SK-N-SH (cell line): ENCODE data around the gene PRMT7. TPM values are rescaled to one million over a fixed set of nuclear protein-coding genes. Genes with fewer than 3 reads are reported as not detected.

Experiments
- CTCF ChIA-PET: fragments of 300-600, 350-600 bp; formaldehyde crosslinking; extraction: SDS; loops from one replicate; lab custom pipeline; 2021; lab: Yijun Ruan, JAX
- POLR2A ChIA-PET: fragments of 350-600 bp; sonication (Branson Sonifier 250); formaldehyde crosslinking; extraction: SDS; loops from one replicate; lab custom pipeline; 2020; ENCODE audit warnings: antibody characterized with exemption, inconsistent platforms; lab: Yijun Ruan, JAX
- DNase-seq: peaks from one replicate; pipeline ENCODE4 v3.0.0; 2012
- H2AFZ ChIP-seq: fragments of 200-600 bp; sonication (generic); 2 replicates; pipeline ENCODE4 v1.8.1; 2016; ENCODE audit warnings: antibody characterized with exemption, mild to moderate bottlenecking, low read depth
- H3F3A ChIP-seq: fragments of 200-600 bp; sonication (generic); replicated peaks from 2 replicates; pipeline ENCODE3; 2016; ENCODE audit warnings: antibody characterized with exemption, mild to moderate bottlenecking; ENCODE audit not compliant: insufficient read depth
- H3K27ac ChIP-seq, 2 experiments: fragments of 200-500 bp in 1 of 2; fragments of 200-600 bp in 1 of 2; sonication (Bioruptor generic) in 1 of 2; sonication (generic), shearing (Covaris generic) in 1 of 2; 2 replicates each; pipeline versions ENCODE4 v1.5.1 to v1.6.1; 2014 to 2016; ENCODE audit warnings: low read depth in 2 of 2, inconsistent platforms in 1 of 2, low read length in 1 of 2, mild to moderate bottlenecking in 1 of 2, mixed read lengths in 1 of 2
- H3K27me3 ChIP-seq: fragments of 200-600 bp; sonication (generic), shearing (Covaris generic); 2 replicates; pipeline ENCODE4 v1.6.1; 2016; ENCODE audit warnings: mixed run types; ENCODE audit not compliant: insufficient read depth
- H3K36me3 ChIP-seq, 2 experiments: fragments of 200-500 bp in 1 of 2; fragments of 200-600 bp in 1 of 2; sonication (Bioruptor generic) in 1 of 2; sonication (generic) in 1 of 2; replicated peaks in 1 of 2; 2 replicates each; pipeline versions ENCODE3 to v1.5.1; 2014 to 2016; ENCODE audit warnings: low read length in 1 of 2, mild to moderate bottlenecking in 1 of 2; ENCODE audit not compliant: insufficient read depth in 2 of 2, control insufficient read depth in 1 of 2
- H3K4me1 ChIP-seq, 2 experiments: fragments of 200-500 bp in 1 of 2; fragments of 200-600 bp in 1 of 2; sonication (Bioruptor generic) in 1 of 2; sonication (generic), shearing (Covaris generic) in 1 of 2; 2 replicates each; pipeline versions ENCODE4 v1.5.1 to v1.6.1; 2014 to 2016; ENCODE audit warnings: low read depth in 1 of 2, low read length in 1 of 2, mixed run types in 1 of 2; ENCODE audit not compliant: insufficient read depth in 2 of 2, control insufficient read depth in 1 of 2
- H3K4me2 ChIP-seq: fragments of 200-600 bp; sonication (generic), shearing (Covaris generic); 2 replicates; pipeline ENCODE4 v1.6.1; 2017; ENCODE audit warnings: mixed run types
- H3K4me3 ChIP-seq, 2 experiments: fragments of 200-500 bp in 1 of 2; fragments of 200-600 bp in 1 of 2; sonication (Bioruptor generic) in 1 of 2; sonication (generic), shearing (Covaris generic) in 1 of 2; 2 replicates each; pipeline versions ENCODE4 v1.5.1 to v1.8.1; 2014 to 2016; ENCODE audit warnings: low read depth in 2 of 2, inconsistent platforms in 1 of 2, low read length in 1 of 2, mild to moderate bottlenecking in 1 of 2, mixed read lengths in 1 of 2, moderate library complexity in 1 of 2
- H3K79me2 ChIP-seq: fragments of 200-600 bp; sonication (generic); 2 replicates; pipeline ENCODE4 v1.8.1; 2017; ENCODE audit warnings: mild to moderate bottlenecking; ENCODE audit not compliant: insufficient read depth
- H3K9ac ChIP-seq: fragments of 200-600 bp; sonication (generic); 2 replicates; pipeline ENCODE4 v1.6.1; 2017; ENCODE audit warnings: mixed run types
- H3K9me2 ChIP-seq: fragments of 200-600 bp; sonication (generic); 2 replicates; pipeline ENCODE4 v1.6.1; 2017; ENCODE audit warnings: mixed run types
- H3K9me3 ChIP-seq: fragments of 200-600 bp; sonication (generic); 2 replicates; pipeline ENCODE4 v1.6.1; 2017; ENCODE audit warnings: mixed run types, mild to moderate bottlenecking, moderate library complexity
- H4K20me1 ChIP-seq: fragments of 200-600 bp; sonication (generic); 2 replicates; pipeline ENCODE4 v1.6.1; 2017; ENCODE audit warnings: mild to moderate bottlenecking, mixed run types; ENCODE audit not compliant: insufficient read depth
- FOXJ3 ChIP-seq: sonication (generic); formaldehyde crosslinking; IDR thresholded peaks from 2 replicates; pipeline ENCODE4 v1.5.1; 2020; ENCODE audit warnings: mild to moderate bottlenecking, missing genetic modification reagents
- FOXM1 ChIP-seq: IDR thresholded peaks from 2 replicates; pipeline ENCODE4 v1.4.0; 2012; ENCODE audit warnings: low read depth, mild to moderate bottlenecking
- GATA2 ChIP-seq: sonication (generic); formaldehyde crosslinking; IDR thresholded peaks from 2 replicates; pipeline ENCODE4 v1.5.0; 2020; ENCODE audit warnings: mild to moderate bottlenecking, missing genetic modification reagents
- MXI1 ChIP-seq: IDR thresholded peaks from 2 replicates; pipeline ENCODE4 v1.6.1; 2012; ENCODE audit warnings: mild to moderate bottlenecking, low read depth, low read length, improper control_type of control experiment
- NRF1 ChIP-seq: IDR thresholded peaks from 2 replicates; pipeline ENCODE4 v1.6.1; 2012; ENCODE audit warnings: low read depth, mild to moderate bottlenecking, low read length
- RCOR1 ChIP-seq: fragments of 150-350 bp; IDR thresholded peaks from 2 replicates; pipeline ENCODE4 v1.6.1; 2017; ENCODE audit warnings: antibody characterized with exemption, low read length
- SIN3A ChIP-seq: IDR thresholded peaks from 2 replicates; pipeline ENCODE4 v1.6.1; 2012; ENCODE audit warnings: low read depth, mild to moderate bottlenecking, low read length, moderate library complexity, borderline replicate concordance
- SMC3 ChIP-seq: IDR thresholded peaks from 2 replicates; pipeline ENCODE4 v1.6.1; 2012; ENCODE audit warnings: low read depth, low read length, improper control_type of control experiment
- TCF12 ChIP-seq: IDR thresholded peaks from 2 replicates; pipeline ENCODE4 v1.4.0; 2012
- TEAD4 ChIP-seq: IDR thresholded peaks from 2 replicates; pipeline ENCODE4 v1.4.0; 2012; ENCODE audit warnings: mild to moderate bottlenecking, borderline replicate concordance; ENCODE audit not compliant: insufficient read depth
- WGBS: methylation state at CpG from one replicate; pipeline ENCODE4 v1.1.6; 2017; ENCODE audit warnings: low lambda C conversion rate; 5-methylcytosine and 5-hydroxymethylcytosine counted together
- polyA plus RNA-seq, 3 experiments: library from polyadenylated mRNA; depleted of rRNA; stranded (reverse); fragments of >200 nt; gene quantifications; 2 replicates each; pipeline ENCODE4 v1.2.3, GENCODE V29; 2012
- TF ChIP-seq, protein P1 (sequence below): fragments of 150-350 bp; IDR thresholded peaks from 2 replicates; pipeline ENCODE4 v1.6.1; 2017; ENCODE audit warnings: antibody characterized with exemption, low read length, low read depth, borderline replicate concordance
- TF ChIP-seq, protein P2 (sequence below): fragments of 150-350 bp; IDR thresholded peaks from 2 replicates; pipeline ENCODE4 v1.6.1; 2016; ENCODE audit warnings: mild to moderate bottlenecking, low read depth, low read length

PRMT7 gene
- polyA plus RNA-seq, 1 of the 3 experiments (the other 2 are of a cell fraction) = 46.0 TPM

DNA sequence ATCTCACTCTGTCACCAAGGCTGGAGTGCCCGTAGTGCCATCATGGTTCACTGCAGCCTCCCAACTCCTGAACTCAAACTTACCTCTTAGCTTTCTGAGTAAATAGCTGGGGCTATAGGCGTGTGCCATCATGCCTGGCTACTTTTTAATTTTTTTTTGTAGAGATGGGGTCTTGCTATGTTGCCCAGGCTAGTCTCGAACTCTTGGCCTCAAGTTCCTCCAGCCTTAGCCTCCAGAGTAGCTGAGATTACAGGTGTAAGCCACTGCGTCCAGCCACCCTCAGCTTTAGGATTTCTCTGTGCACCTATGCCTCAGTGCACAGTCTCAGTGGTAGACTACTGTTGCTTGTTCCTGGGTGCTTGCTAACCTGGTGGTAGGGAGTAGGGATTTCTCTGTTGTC lies 41.0 kb upstream of the PRMT7 start:
- Histone ChIP-seq H3K4me3 (no peak overlapping the region), H3K4me1 (peaks cover 0 to 4% of the 10 kb centered on the region in 2 experiments; a peak in 2 of 4 replicates), H3K27ac (no peak overlapping the region), H3K4me2 (no peak overlapping the region), H3K79me2 (peaks cover 99% of the 10 kb centered on the region), H2AFZ (no peak overlapping the region), H3K36me3 (peaks cover 5 to 12% of the 10 kb centered on the region in 2 experiments), H3K9me2 (no peaks in the 10 kb centered on the region), H3F3A (peaks cover 14% of the 10 kb centered on the region), H3K27me3 (no peaks in the 10 kb centered on the region), H4K20me1 (peaks cover 21% of the 10 kb centered on the region), H3K9ac (no peak overlapping the region), H3K9me3 (no peaks in the 10 kb centered on the region)
- DNase-seq = no peak
- CTCF ChIA-PET = interaction anchor here (13.8 kb wide), 1 partner anchor 61 kb away, joined by 355 read pairs; no protein-coding TSS in a partner anchor
- TF ChIP-seq SMC3 (no peak), MXI1 (no peak), FOXM1 (no peak), TEAD4 (no peak)
- 95% methylated on average over 4 of the region's 4 CpGs for WGBS
- POLR2A ChIA-PET = no interaction called here

DNA sequence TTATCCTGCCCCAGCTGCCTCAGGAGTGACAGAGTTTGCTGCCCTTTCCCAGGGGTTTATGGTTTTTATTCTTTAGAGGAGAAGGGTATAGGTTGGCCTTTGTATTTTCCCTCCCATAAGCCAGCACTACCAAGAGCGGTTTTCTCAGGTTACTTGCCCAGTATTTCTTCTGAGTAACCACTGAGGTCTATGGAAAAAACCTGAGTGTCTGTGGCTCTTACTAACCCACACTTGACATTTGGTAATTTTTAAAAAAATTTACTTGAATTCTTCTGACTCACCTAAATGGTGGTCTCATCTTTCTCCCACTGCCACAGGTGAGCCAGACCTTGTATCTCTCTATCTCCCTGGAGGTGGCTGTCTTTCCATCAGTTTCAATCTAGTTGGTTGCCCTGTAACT lies 40.5 kb upstream of the PRMT7 start:
- WGBS = 84% methylated on average over 1 of the region's 1 CpG
- H3K36me3 ChIP-seq = peaks cover 8 to 12% of the 10 kb centered on the region in 2 experiments
- no peak overlapping the region for H3K27ac ChIP-seq
- H3F3A ChIP-seq = peaks cover 8% of the 10 kb centered on the region
- H3K4me2 ChIP-seq = no peak overlapping the region
- no peak overlapping the region for H3K4me3 ChIP-seq
- H2AFZ ChIP-seq = no peak overlapping the region
- no peaks in the 10 kb centered on the region for H3K9me2 ChIP-seq
- H3K9me3 ChIP-seq = no peaks in the 10 kb centered on the region
- peaks cover 0 to 3% of the 10 kb centered on the region in 2 experiments; a peak in 2 of 4 replicates for H3K4me1 ChIP-seq
- H3K79me2 ChIP-seq = peaks cover 97% of the 10 kb centered on the region
- H4K20me1 ChIP-seq = peaks cover 21% of the 10 kb centered on the region
- ChIA-PET CTCF (interaction anchor here (13.8 kb wide), 1 partner anchor 61 kb away, joined by 355 read pairs; no protein-coding TSS in a partner anchor), POLR2A (no interaction called here)
- no peak overlapping the region for H3K9ac ChIP-seq
- H3K27me3 ChIP-seq = no peaks in the 10 kb centered on the region
- DNase-seq = no peak
- no peak for TF ChIP-seq SIN3A
- no peak for TF ChIP-seq NRF1
- no peak for TF ChIP-seq TCF12
- TF ChIP-seq, protein P1, sequence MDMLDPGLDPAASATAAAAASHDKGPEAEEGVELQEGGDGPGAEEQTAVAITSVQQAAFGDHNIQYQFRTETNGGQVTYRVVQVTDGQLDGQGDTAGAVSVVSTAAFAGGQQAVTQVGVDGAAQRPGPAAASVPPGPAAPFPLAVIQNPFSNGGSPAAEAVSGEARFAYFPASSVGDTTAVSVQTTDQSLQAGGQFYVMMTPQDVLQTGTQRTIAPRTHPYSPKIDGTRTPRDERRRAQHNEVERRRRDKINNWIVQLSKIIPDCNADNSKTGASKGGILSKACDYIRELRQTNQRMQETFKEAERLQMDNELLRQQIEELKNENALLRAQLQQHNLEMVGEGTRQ = no peak
- TF ChIP-seq RCOR1 = no peak
- no peak for TF ChIP-seq GATA2 (CRISPR knock-in tag)
- TF ChIP-seq, protein P2, sequence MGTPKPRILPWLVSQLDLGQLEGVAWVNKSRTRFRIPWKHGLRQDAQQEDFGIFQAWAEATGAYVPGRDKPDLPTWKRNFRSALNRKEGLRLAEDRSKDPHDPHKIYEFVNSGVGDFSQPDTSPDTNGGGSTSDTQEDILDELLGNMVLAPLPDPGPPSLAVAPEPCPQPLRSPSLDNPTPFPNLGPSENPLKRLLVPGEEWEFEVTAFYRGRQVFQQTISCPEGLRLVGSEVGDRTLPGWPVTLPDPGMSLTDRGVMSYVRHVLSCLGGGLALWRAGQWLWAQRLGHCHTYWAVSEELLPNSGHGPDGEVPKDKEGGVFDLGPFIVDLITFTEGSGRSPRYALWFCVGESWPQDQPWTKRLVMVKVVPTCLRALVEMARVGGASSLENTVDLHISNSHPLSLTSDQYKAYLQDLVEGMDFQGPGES = no peak
- no peak for TF ChIP-seq FOXJ3 (CRISPR knock-in tag)
